HG03457 (cell line): ENCODE data around the gene ARHGEF11.

Source experiments
- ATAC-seq: cut with Tn5 transposase; IDR thresholded peaks from one replicate; pipeline ENCODE4 v1.9.1; 2021; ENCODE audit warnings: moderate number of reproducible peaks; ENCODE audit not compliant: unreplicated experiment

The ARHGEF11 gene

DNA sequence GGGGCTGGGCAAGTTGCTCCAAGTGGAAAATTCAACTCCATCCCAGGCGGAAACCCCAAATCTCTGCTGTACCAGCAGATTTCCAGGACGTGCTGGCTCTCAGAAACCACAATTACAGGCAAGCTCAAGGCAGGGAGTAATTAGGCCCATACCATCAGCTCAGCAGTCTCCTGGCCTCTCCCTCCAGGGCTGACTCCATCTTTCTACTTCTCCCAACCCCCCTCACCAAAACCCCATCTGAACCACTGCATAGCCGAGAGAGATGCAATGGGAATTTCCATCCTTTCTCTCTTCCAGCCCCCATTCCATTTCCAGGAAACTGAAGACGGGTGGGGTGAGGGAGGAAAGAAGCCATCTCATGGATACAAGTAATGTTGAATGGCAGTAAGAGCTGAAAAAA, 41.2 kb downstream of the ARHGEF11 start:
- ATAC-seq: no peak

DNA sequence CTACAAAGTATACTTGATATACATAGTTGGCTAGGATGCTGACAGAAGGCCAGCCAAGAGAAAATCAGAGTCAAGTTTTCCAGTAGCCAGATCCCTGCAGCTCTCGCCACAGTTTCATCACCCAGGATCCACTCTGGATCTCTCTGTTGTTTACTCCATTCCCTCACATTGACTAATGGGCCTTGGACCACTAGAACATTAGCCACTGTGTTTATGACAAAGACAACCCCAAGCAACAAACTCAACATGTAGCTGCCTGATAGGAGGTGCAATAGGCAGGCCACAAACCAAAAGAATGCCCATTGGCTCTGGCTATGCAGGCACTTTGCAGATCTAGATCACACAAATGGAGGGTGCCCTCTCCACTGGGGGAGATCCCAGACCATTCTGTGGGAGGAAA, 44.2 kb downstream of the ARHGEF11 start:
- ATAC-seq: no peak

DNA sequence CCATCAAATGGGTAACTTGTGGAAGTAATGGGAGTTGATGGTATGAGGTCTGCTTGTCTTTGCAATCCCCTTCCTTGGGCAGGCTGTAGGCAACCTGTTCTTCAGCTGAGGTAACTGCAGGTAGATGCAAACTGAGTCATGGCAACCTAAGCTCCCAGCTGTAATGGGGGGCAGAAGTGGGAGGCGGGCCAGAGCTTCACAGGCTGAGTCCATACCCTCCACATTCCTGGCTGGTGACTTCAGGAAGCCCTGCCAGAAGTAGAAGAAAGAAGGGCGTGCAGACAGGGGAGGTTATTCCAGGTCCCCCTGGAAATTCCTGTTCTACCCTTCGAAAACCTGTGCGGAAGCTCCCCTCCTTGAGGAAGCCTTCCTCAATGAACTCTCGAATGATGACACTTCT, 44.9 kb downstream of the ARHGEF11 start:
- ATAC-seq: no peak

DNA sequence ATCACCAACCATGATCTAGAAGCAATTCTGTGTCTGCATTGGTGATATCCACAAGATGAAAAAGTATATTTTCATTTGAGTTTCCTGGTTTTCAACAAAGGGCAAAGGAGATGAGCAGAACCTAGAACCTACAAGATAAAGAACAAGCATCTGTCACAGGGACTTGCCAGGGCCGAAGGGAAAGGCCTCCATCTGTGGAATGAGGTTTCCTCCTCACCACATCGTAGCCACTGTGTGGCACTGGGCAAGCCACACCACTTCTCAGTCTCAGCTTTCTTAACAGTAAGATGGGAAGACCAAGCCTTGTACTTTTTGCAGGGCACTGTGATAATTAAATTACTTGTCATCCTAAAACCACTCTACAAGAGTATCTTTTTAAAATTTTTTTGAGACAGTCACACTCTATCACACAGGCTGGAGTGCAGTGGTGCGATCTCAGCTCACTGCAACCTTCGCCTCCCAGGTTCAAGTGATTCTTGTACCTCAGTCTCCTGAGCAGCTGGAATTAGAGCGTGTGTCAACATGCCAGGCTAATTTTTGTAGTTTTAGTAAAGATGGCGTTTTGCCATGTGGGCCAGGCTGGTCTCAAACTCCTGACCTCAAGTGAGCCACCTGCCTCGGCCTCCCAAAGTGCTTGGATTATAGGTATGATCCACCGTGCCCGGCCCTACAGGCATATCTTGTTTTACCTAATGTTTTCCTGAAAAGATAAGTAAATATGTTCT, 45.8 kb downstream of the ARHGEF11 start:
- ATAC-seq: no peak

DNA sequence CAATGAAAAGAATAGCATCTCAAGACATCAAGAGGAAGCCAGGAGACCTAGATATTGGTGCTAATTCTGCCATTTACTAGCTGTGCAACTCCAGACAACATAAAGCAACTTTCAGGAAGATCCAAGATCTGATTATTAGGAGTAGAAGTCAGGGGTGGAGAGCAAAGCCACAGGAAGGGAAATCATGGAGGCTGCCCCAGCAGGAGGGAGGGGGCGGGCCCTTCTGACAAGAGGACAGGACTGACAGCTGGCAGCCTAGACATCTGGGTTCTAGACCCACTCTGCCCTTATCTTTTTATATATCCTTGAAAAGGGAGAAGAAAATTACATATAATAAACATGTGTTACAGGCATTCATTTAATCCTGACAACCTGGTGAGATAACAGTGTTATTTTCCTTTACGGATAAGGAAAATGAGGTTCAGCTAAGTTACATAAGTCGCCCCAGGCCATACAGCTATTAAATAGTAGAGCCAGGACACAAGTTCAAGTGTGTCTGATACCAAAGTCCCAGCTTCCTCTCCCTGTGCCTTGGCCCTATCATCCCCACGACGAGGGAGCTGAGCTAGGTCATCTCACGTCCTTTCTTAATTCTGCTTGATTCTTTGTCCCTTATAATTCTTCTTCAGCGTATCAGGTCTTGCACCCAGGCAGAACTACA, 46.6 kb downstream of the ARHGEF11 start:
- ATAC-seq: no peak

DNA sequence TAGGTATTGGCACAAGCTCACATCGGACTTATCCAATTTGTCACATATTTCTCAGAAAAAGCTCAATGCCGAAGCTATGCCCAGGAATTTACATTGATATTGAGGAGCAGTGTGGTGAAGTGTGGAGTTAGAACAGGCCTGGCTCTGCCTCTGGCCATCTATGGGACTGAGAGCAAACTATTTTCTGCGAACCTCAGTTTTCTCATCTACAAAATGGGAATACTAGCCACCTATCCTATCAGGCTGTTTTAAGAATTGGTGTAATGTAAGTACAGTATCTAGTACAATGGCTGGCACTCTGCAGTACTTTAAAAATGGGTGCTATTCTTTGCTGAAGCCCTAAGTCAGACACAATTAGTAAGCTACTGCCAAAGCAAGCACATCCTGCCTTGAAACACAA, 47.2 kb downstream of the ARHGEF11 start:
- ATAC-seq: no peak

DNA sequence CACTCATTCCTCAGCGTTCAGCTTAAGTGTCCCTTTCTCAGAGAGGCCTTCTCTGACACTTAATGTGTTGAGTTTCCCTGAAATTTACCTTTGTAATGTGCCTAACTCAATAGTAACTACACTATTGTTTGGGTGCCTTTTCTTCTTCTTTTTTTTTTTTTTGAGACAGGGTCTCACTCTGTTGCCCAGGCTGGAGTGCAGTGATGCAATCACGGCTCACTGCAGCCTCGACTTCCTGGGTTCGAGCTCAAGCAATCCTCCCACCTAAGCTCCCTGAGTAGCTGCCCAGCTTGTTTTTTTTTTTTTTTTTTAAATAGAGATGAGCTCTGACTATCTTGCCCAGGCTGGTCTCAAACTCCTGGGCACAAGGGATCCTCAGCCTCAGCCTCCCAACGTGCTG, 50.1 kb downstream of the ARHGEF11 start:
- ATAC-seq: no peak

DNA sequence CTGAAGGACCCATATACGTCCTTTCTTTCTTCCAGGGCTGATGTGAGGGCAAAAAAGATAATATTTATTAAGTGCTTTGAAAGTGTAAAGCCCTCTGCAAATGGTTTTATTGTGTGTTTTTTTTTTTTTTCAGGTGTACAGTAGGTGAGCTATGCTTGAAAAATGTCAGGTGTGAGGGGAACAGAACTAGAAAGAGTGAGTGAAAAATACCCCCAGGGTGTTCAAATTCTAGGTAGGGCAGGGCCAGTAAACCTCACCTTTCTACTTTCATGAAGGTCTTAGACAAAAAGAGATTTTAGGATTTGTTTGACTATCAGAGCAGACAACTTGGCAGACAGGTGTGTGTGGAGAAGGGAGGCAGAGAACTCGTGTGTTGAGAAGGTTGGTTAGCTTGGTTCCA, 51.3 kb downstream of the ARHGEF11 start:
- ATAC-seq: no peak

DNA sequence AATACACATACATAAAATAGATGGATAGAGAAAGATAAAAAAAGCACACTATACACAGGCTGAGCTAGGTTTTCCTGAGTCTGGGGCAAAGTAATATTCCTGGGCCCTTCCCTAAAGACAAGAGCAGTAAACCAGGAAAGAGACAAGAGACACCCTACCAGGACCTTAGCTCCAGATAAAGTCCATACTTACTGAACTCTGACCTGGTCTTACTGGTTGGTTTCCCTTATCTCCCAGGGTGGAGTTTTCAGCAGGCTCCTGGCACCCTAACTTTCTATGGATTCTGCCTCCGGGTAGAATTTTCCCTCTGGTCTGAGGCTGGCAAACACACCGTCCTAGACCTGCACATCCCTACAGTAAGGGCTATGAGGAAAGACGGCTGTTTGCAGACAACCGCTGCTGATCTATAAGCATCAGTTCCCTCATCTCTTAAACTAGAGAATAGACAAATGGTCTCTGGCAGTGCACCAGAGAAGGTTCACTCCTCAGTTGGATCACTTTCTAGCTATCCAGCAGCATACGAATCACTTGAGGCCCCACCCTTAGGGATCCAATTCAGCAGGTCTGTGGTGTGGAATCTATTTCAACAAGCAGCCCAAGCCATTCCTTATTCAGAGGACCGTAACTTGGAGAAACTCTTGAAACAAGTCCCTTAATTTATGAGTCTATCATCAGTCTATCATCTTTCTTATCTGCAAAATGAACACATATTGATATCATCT, 52.0 kb downstream of the ARHGEF11 start:
- ATAC-seq: no peak

DNA sequence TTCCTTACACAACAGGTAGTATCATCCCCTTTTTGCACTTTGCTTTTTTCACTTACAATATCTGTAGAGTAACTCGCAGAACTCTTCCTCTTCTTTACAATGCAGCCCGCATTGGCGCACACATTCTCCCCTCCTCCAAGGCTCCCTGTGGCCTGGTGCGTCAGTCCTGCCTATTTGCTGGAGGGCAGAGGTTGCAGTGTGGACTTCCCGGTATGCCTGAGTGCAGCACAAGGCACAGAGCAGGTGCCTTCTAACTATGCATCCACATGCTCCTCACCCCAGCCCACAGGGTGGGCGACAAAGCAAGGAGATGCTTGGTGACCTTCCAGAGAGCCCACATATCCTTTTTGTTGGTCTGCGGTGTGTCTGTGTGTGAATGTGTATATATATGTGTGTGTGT, 53.3 kb downstream of the ARHGEF11 start:
- no peak for ATAC-seq

DNA sequence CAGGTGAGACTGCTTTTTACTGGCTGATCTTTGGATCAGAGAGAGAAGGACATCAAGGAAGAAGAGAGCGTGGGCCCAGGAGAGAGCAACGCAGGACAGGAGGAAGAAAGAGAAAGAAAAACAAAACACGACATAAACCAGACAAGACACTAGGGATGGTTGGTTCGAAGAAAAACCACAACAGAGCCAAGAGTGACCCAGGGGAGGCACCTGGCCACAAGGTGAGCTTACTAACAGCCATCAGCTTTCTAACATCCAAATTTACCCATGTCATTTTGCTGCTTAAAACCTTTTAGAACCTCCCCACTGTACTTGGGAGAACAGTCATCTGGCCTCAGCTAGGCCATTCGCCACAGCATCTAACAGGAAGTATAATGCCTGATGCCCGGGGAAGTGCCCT, 57.8 kb downstream of the ARHGEF11 start:
- no peak for ATAC-seq

DNA sequence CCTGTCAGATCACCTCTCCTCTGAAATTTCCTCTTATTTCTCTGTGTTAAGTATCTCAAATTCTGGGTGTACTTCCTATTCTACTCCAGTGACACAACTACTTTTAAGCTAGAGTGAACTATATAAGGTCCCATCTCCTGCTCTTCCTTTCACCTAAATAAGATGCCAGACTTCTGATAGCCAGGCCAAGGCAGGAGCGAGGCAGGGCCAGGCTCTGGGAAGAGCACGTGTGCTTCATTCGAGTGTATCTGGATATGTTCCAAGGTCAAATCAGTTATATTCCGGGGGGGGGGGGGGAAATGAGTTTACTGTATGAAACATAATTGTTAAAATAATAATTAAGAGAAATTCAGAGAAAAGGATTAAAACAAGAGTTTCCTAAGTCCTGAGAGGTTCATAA, 65.0 kb downstream of the ARHGEF11 start:
- no peak for ATAC-seq

DNA sequence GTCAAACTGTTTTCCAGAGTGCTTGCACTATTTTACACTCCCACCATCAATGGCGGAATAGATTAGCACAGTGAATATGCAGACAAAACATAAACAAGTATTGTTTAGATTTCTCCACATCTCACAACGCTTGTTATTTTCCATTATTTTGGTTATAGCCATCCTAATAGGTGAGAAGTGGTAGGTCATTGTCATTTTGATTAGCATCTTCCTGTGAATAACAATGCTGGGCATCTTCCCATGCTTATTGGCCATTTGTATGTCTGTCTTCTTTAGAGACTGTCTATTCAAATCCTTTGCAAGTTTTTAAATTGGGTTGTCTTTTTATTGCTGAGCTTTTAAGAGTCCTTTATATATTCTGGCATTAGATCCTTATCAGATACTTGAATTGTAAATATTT, 70.5 kb downstream of the ARHGEF11 start:
- no peak for ATAC-seq

DNA sequence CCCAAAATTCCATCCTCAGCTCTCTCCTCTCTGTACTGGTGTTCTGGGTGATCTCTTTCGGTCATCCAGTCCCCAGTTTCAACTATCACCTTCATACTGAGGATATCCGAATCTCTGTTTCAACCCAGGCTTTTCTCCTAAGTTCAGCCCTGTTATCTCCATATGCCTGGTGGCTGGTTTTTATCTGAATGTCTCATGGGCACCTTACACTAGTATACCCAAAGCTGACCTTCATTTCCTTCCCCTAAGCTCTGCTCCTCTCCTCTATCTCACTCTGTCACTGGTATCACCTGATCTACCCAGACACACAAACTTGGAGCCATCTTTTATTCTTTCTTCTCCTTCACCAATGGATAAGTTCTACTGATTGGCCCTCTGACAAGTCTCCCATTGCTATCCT, 72.1 kb downstream of the ARHGEF11 start:
- ATAC-seq: no peak

DNA sequence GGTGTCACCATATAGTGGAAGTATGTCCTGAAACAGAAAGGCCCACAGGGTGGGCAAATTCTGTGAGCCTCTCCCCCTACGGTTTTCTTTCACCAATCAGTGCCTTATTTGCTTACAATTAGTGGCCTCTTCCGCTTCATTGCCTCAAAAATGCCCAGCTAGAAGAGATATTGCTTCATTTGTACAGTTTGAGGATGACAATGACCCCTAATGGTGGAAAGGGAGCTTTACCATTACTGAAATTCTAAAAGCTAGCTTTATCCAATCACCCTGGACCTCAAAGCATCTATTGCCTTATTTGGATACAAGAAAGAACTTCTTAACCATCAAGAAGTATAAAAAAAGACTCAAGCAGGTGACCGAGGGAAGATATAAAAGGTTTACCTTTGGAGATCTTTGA, 75.5 kb downstream of the ARHGEF11 start:
- no peak for ATAC-seq

DNA sequence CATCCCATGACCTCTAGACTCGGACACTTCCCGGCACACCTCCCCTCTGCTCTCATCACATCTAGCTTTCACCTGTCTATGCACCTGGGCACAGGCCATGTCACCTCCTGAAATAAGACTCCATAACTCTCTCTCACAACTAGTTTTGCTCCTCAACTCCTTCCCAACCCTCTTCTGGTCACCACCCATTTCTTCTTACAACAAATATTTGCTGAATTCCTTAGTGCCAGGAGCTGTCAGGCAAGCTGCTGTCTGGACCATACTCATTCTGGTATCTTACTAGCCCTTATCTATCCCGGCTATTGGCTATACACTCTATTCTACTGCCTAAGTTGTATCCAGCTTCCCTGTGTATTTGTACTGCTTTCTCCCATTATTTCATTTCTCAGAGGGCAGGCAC, 76.0 kb downstream of the ARHGEF11 start:
- ATAC-seq: no peak

DNA sequence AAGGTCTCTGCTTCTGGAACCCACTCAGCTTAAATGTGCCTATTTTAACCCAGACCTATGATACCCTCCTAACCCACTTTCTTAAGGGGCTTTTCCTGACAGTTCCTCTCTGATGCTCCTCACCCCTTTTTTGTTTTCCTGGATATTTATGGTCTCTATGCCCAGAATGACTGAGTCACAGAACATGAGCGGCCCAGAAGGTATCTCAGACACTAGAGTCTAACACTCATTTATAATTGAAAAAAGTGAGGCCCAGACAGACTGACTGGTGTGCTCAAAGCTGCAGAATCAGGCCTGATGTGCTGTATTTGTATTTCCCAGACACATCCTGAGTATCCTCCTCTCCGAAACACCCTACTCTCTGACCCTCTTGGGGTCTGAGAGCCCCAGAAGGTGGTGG, 81.1 kb downstream of the ARHGEF11 start:
- no peak for ATAC-seq

DNA sequence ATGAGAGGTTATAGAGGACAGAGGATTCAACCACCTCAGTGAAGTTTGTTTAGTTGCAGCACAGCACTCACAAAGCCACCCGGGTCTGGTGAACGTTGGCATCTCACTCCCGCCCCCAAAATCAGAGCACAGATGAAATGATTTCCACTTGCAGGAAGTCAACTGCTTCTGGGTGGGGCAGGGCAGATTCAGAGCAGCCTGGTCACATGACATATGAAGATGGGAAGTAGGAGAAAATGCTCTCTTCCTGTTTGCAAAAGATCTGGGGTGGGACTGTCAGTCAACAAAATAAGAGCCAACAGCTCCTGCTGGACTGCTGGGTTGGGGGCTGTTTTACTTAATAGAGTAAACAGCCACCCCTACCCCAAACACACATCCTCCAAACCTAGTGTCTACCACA, 81.9 kb downstream of the ARHGEF11 start:
- ATAC-seq: no peak

DNA sequence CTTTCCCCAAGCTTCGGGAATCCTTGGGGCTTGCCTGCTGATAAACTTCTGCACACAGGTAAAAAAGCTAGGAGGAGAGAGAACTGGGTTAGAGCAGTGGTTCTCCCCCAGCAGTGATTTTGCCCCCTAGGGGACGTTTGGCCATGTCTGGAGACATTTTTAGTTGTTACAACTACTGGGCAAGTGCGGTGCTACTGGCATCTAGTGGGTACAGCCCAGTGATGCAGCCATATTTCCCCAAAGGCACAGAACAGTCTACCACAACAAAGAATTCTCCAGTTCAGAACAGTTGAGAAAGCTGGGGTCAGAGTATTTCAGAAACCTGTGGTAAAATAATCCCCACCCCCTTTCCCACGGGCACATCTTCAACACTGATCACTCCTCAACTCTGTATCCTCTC, 83.8 kb downstream of the ARHGEF11 start:
- ATAC-seq: no peak

DNA sequence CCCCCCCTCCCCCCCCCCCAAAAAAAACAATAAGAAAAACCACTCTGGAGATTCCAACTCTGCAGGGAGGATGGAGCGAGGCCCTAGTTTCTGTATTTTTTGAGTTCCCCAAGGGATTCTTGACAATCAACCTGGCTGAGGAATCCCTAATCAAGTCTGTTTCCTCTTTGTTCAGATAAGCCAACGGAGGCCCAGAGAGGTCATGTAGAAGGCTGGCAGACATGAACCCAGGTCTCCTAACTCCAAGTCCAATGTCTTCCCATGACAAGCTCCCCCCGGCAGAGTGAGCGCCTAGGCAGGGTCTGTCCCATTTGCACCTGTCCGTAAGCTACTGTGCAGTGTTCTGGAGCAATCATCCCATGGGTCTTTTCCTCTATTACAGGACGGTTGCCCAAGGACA, 85.6 kb downstream of the ARHGEF11 start:
- no peak for ATAC-seq

DNA sequence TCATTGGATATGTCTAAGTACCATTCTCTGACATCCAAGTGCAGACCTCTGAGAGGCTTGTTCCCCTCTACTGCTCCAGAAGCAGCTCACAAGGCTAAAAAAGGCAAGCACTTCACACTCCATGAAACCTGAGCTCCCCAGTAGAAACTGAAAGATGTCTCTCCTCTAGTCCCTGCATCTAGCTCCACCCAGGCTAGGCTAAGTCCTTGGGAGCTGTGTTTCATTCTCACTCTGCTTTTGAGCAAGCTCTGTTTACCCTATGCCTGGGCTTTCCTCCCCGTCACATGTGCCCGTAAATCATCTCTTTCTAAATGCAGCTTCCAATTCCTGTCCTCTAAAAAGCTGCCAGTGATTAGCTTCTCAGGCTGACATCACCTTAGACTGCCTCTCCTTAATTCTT, 86.1 kb downstream of the ARHGEF11 start:
- no peak for ATAC-seq

DNA sequence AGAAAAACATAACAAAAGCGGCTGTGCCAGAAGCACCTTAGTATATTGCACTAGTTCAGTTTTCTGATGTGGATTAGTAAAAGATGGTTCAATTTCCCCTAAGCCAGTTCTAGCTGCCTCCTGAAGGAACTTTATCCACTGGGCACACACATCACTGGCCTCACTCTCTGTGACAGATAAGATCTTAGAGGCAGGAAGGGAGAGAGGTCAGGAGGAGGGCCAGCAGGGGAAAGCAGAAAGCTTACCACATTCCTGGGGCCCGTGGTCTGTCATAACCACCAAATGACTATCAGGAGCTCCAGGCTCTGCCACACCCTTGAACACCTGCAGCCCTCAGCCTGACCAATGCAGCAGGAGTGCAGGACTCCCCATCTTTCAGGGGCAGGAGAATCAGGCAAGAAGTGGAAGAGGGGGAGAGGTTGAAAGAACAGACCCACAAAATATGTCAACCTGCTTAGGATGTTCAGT, 87.3 kb downstream of the ARHGEF11 start:
- ATAC-seq: no peak
